Measurements from ENCODE around the gene HRH4. TPM values are rescaled to one million over a fixed set of nuclear protein-coding genes. Genes with fewer than 3 reads are reported as not detected.

Gene HRH4
- total RNA-seq, 2 experiments from 2014 or later, result 0.16 to 0.26 TPM

- Mint-ChIP-seq H3K36me3 (ENCODE audit: low read depth) (no peaks in the 10 kb centered on the region), H3K9me3 (ENCODE audit: low read depth) (no peaks in the 10 kb centered on the region), H3K27ac (no peak overlapping the region), H3K27me3 (peaks cover 6% of the 10 kb centered on the region), H3K4me3 (no peak overlapping the region), H3K4me1 (peaks cover 15% of the 10 kb centered on the region)
- intact Hi-C loops (cut with DNase I, micrococcal nuclease), result no loop called here
- ChIA-PET POLR2A (interaction anchor here (0.5 kb wide), 1 partner anchor 1488 kb away, joined by 3 read pairs; no protein-coding TSS in a partner anchor), CTCF (interaction anchor here (0.6 to 4.0 kb wide), 4 partner anchors 23 to 106 kb away, joined by 3 to 20 read pairs (median 6); no protein-coding TSS in a partner anchor)
- DNase-seq (no peak), ATAC-seq (no peak)
These were observed 5.0 kb downstream of the HRH4 start for GRCh38 chr18:24465486-24465885.

- ChIA-PET CTCF (interaction anchor here (4.0 kb wide), 1 partner anchor 22 kb away, joined by 20 read pairs; no protein-coding TSS in a partner anchor), POLR2A (no interaction called here)
- H3K4me1 Mint-ChIP-seq, result peaks cover 10% of the 10 kb centered on the region
- ATAC-seq (no peak), DNase-seq (no peak)
- H3K9me3 Mint-ChIP-seq (ENCODE audit: low read depth), result no peaks in the 10 kb centered on the region
- intact Hi-C loops (cut with DNase I, micrococcal nuclease), result no loop called here
- peaks cover 6% of the 10 kb centered on the region for H3K27me3 Mint-ChIP-seq
- no peak overlapping the region for H3K27ac Mint-ChIP-seq
- H3K4me3 Mint-ChIP-seq, result no peak overlapping the region
- H3K36me3 Mint-ChIP-seq (ENCODE audit: low read depth), result no peaks in the 10 kb centered on the region
These were observed 6.3 kb downstream of the HRH4 start for GRCh38 chr18:24466771-24467170.

GRCh38 chr18:24470022-24470618 lies 9.7 kb downstream of the HRH4 start:
- ChIA-PET CTCF (interaction anchor here (0.9 kb wide), 2 partner anchors 162 to 294 kb away, joined by 3 to 4 read pairs; no protein-coding TSS in a partner anchor), POLR2A (no interaction called here)
- H3K9me3 Mint-ChIP-seq (ENCODE audit: low read depth), result no peaks in the 10 kb centered on the region
- no peak overlapping the region for H3K27ac Mint-ChIP-seq
- DNase-seq (no peak), ATAC-seq (no peak)
- H3K27me3 Mint-ChIP-seq, result peaks cover 8% of the 10 kb centered on the region
- intact Hi-C loops (cut with DNase I, micrococcal nuclease), result no loop called here
- no peak overlapping the region for H3K4me3 Mint-ChIP-seq
- H3K4me1 Mint-ChIP-seq, result no peaks in the 10 kb centered on the region
- no peaks in the 10 kb centered on the region for H3K36me3 Mint-ChIP-seq (ENCODE audit: low read depth)

- ChIA-PET POLR2A (no interaction called here), CTCF (interaction anchor here (0.7 to 1.2 kb wide), 5 partner anchors 10 to 295 kb away, joined by 3 to 4 read pairs (median 3); partner anchors contain the start of gene HRH4)
- H3K9me3 Mint-ChIP-seq (ENCODE audit: low read depth), result no peaks in the 10 kb centered on the region
- peaks cover 5% of the 10 kb centered on the region for H3K27me3 Mint-ChIP-seq
- DNase-seq (no peak), ATAC-seq (no peak)
- no peak overlapping the region for H3K27ac Mint-ChIP-seq
- H3K4me1 Mint-ChIP-seq, result no peaks in the 10 kb centered on the region
- no peak overlapping the region for H3K4me3 Mint-ChIP-seq
- intact Hi-C loops (cut with DNase I, micrococcal nuclease), result no loop called here
- H3K36me3 Mint-ChIP-seq (ENCODE audit: low read depth), result no peaks in the 10 kb centered on the region
These were observed 10.4 kb downstream of the HRH4 start for GRCh38 chr18:24470805-24471204.

- ChIA-PET CTCF (interaction anchor here (0.6 kb wide), 1 partner anchor 9 kb away, joined by 3 read pairs; no protein-coding TSS in a partner anchor), POLR2A (no interaction called here)
- ATAC-seq (no peak), DNase-seq (no peak)
- Mint-ChIP-seq H3K27ac (no peak overlapping the region), H3K36me3 (ENCODE audit: low read depth) (no peaks in the 10 kb centered on the region), H3K4me1 (peaks cover 9% of the 10 kb centered on the region), H3K27me3 (peaks cover 5% of the 10 kb centered on the region), H3K4me3 (no peak overlapping the region), H3K9me3 (ENCODE audit: low read depth) (no peaks in the 10 kb centered on the region)
- intact Hi-C loops (cut with DNase I, micrococcal nuclease), result no loop called here
These were observed 12.2 kb downstream of the HRH4 start for GRCh38 chr18:24472591-24472990.

GRCh38 chr18:24474406-24474805 lies 14.0 kb downstream of the HRH4 start:
- H3K4me1 Mint-ChIP-seq, result peaks cover 9% of the 10 kb centered on the region
- peaks cover 6% of the 10 kb centered on the region for H3K27me3 Mint-ChIP-seq
- ATAC-seq, result no peak
- intact Hi-C loops (cut with DNase I, micrococcal nuclease), result no loop called here
- ChIA-PET CTCF (interaction anchor here (0.6 to 1.1 kb wide), 4 partner anchors 13 to 224 kb away, joined by 3 to 4 read pairs (median 4); no protein-coding TSS in a partner anchor), POLR2A (no interaction called here)
- no peak overlapping the region for H3K27ac Mint-ChIP-seq
- no peak overlapping the region for H3K4me3 Mint-ChIP-seq
- no peak for DNase-seq
- H3K9me3 Mint-ChIP-seq (ENCODE audit: low read depth), result no peaks in the 10 kb centered on the region
- no peaks in the 10 kb centered on the region for H3K36me3 Mint-ChIP-seq (ENCODE audit: low read depth)

- intact Hi-C loops (cut with DNase I, micrococcal nuclease), result no loop called here
- peaks cover 13% of the 10 kb centered on the region for H3K27me3 Mint-ChIP-seq
- H3K9me3 Mint-ChIP-seq (ENCODE audit: low read depth), result peaks cover 3% of the 10 kb centered on the region
- H3K36me3 Mint-ChIP-seq (ENCODE audit: low read depth), result no peaks in the 10 kb centered on the region
- H3K4me1 Mint-ChIP-seq, result peaks cover 9% of the 10 kb centered on the region
- H3K4me3 Mint-ChIP-seq, result no peak overlapping the region
- POLR2A ChIA-PET, result interaction anchor here (0.6 to 0.7 kb wide), 2 partner anchors 23 to 75 kb away, joined by 3 to 4 read pairs; no protein-coding TSS in a partner anchor
- DNase-seq (no peak), ATAC-seq (peak; percentile 61)
- CTCF ChIA-PET, result interaction anchor here (0.6 to 0.8 kb wide), 2 partner anchors 38 to 62 kb away, joined by 3 read pairs; no protein-coding TSS in a partner anchor
- no peak overlapping the region for H3K27ac Mint-ChIP-seq
These were observed 15.6 kb downstream of the HRH4 start for GRCh38 chr18:24475926-24476589.

GRCh38 chr18:24479371-24479770 lies 18.9 kb downstream of the HRH4 start:
- no peak overlapping the region for H3K27ac Mint-ChIP-seq
- no peak overlapping the region for H3K4me3 Mint-ChIP-seq
- H3K27me3 Mint-ChIP-seq, result peaks cover 11% of the 10 kb centered on the region
- intact Hi-C loops (cut with DNase I, micrococcal nuclease), result no loop called here
- CTCF ChIA-PET, result no interaction called here
- H3K9me3 Mint-ChIP-seq (ENCODE audit: low read depth), result peaks cover 3% of the 10 kb centered on the region
- no peak for DNase-seq
- ATAC-seq, result no peak
- peaks cover 9% of the 10 kb centered on the region for H3K4me1 Mint-ChIP-seq
- POLR2A ChIA-PET, result no interaction called here
- H3K36me3 Mint-ChIP-seq (ENCODE audit: low read depth), result no peaks in the 10 kb centered on the region

- intact Hi-C loops (cut with DNase I, micrococcal nuclease), result no loop called here
- peaks cover 3% of the 10 kb centered on the region for H3K9me3 Mint-ChIP-seq (ENCODE audit: low read depth)
- no peak for DNase-seq
- POLR2A ChIA-PET, result interaction anchor here (0.6 kb wide), 2 partner anchors 36 to 121 kb away, joined by 3 to 7 read pairs; no protein-coding TSS in a partner anchor
- H3K27ac Mint-ChIP-seq, result no peak overlapping the region
- H3K4me3 Mint-ChIP-seq, result no peak overlapping the region
- H3K27me3 Mint-ChIP-seq, result peaks cover 15% of the 10 kb centered on the region
- H3K4me1 Mint-ChIP-seq, result peaks cover 4% of the 10 kb centered on the region
- ATAC-seq, result no peak
- no peaks in the 10 kb centered on the region for H3K36me3 Mint-ChIP-seq (ENCODE audit: low read depth)
- CTCF ChIA-PET, result interaction anchor here (0.6 to 2.4 kb wide), 4 partner anchors 32 to 244 kb away, joined by 3 to 5 read pairs (median 4); no protein-coding TSS in a partner anchor
These were observed 22.4 kb downstream of the HRH4 start for GRCh38 chr18:24482821-24483220.

- Mint-ChIP-seq H3K27ac (no peak overlapping the region), H3K4me1 (peaks cover 11% of the 10 kb centered on the region), H3K36me3 (ENCODE audit: low read depth) (no peaks in the 10 kb centered on the region), H3K27me3 (peaks cover 14% of the 10 kb centered on the region), H3K4me3 (no peak overlapping the region), H3K9me3 (ENCODE audit: low read depth) (no peaks in the 10 kb centered on the region)
- CTCF ChIA-PET, result interaction anchor here (0.6 to 9.7 kb wide), 6 partner anchors 14 to 518 kb away, joined by 3 to 209 read pairs (median 4); partner anchors contain the start of gene HRH4
- POLR2A ChIA-PET, result interaction anchor here (0.7 kb wide), 1 partner anchor 304 kb away, joined by 5 read pairs; no protein-coding TSS in a partner anchor
- ATAC-seq (no peak), DNase-seq (no peak)
- intact Hi-C loops (cut with DNase I, micrococcal nuclease), result loop anchor here in 1 of 2 experiments (5.0 kb wide), 2 partner anchors 58 to 73 kb away; partner anchors contain the start of gene IMPACT
These were observed 25.2 kb downstream of the HRH4 start for GRCh38 chr18:24485681-24486080.

GRCh38 chr18:24486684-24487083 lies 26.2 kb downstream of the HRH4 start:
- Mint-ChIP-seq H3K27ac (no peak overlapping the region), H3K36me3 (ENCODE audit: low read depth) (no peaks in the 10 kb centered on the region), H3K4me3 (no peak overlapping the region), H3K9me3 (ENCODE audit: low read depth) (no peaks in the 10 kb centered on the region), H3K27me3 (peaks cover 14% of the 10 kb centered on the region), H3K4me1 (peaks cover 13% of the 10 kb centered on the region)
- CTCF ChIA-PET, result interaction anchor here (0.9 to 9.7 kb wide), 7 partner anchors 24 to 241 kb away, joined by 3 to 209 read pairs (median 12); no protein-coding TSS in a partner anchor
- no peak for ATAC-seq
- no peak for DNase-seq
- intact Hi-C loops (cut with DNase I, micrococcal nuclease), result loop anchor here (1.0 to 5.0 kb wide), 3 partner anchors 59 to 240 kb away; partner anchors contain the start of gene IMPACT (in 1 of the 2)
- POLR2A ChIA-PET, result no interaction called here
